Skeletal muscle tissue (tissue), 4 donors: ENCODE data around the gene ABI2. TPM values are rescaled to one million over a fixed set of nuclear protein-coding genes. Genes with fewer than 3 reads are reported as not detected.
"Not testable (repeated sequence)": the region's sequence is repeated elsewhere in the genome, so short reads cannot be mapped to it uniquely, and the experiment has no call there.

Experiments
- H3K27ac ChIP-seq: one replicate; pipeline ENCODE4 v1.7.0; 2013; ENCODE audit warnings: mild to moderate bottlenecking, low read depth, low read length, inconsistent platforms
- H3K27me3 ChIP-seq, 3 donors: one replicate each; pipeline ENCODE4 v1.7.0; 2013; ENCODE audit warnings: low read length in 3 of 3; ENCODE audit not compliant: control insufficient read depth in 3 of 3, insufficient read depth in 3 of 3
- H3K36me3 ChIP-seq, 3 donors: one replicate each; pipeline ENCODE4 v1.7.0; 2013; ENCODE audit warnings: low read length in 3 of 3; ENCODE audit not compliant: control insufficient read depth in 3 of 3, insufficient read depth in 3 of 3
- H3K4me1 ChIP-seq, 3 donors: one replicate each; pipeline ENCODE4 v1.7.0; 2013; ENCODE audit warnings: low read length in 3 of 3, mild to moderate bottlenecking in 3 of 3; ENCODE audit not compliant: control insufficient read depth in 3 of 3, insufficient read depth in 3 of 3
- H3K4me3 ChIP-seq, 3 donors: one replicate each; pipeline ENCODE4 v1.7.0; 2013; ENCODE audit warnings: low read length in 3 of 3
- H3K9ac ChIP-seq, 3 donors: one replicate each; pipeline ENCODE4 v1.7.0; 2013; ENCODE audit warnings: low read length in 3 of 3, mild to moderate bottlenecking in 3 of 3, moderate library complexity in 2 of 3, low read depth in 1 of 3
- H3K9me3 ChIP-seq, 3 donors: one replicate each; pipeline ENCODE4 v1.7.0; 2013; ENCODE audit warnings: low read length in 3 of 3; ENCODE audit not compliant: control insufficient read depth in 3 of 3
- total RNA-seq: library from RNA; depleted of rRNA; stranded (reverse); fragments of >200 nt; gene quantifications from one replicate; pipeline ENCODE4 v1.2.3, GENCODE V29; 2014
- donor health status: Osteomylitis.

Gene ABI2
- total RNA-seq, 1 donor from 2014 or later = 16.2 TPM

- H3K36me3 ChIP-seq, H3K9ac ChIP-seq: not testable (repeated sequence)
Measured at GRCh38 chr2:203388153-203388552, 60.0 kb downstream of the ABI2 start.

GRCh38 chr2:203394519-203395227, 66.5 kb downstream of the ABI2 start:
- Histone ChIP-seq H3K9ac (no peak overlapping the region), H3K4me1 (no peaks in the 10 kb centered on the region), H3K27ac (no peak overlapping the region), H3K27me3 (no peaks in the 10 kb centered on the region), H3K36me3 (peaks cover 0 to 9% (median 0%) of the 10 kb centered on the region in 3 donors), H3K9me3 (no peaks in the 10 kb centered on the region), H3K4me3 (no peak overlapping the region)

More at GRCh38 chr2:203388153-203388552, 60.0 kb downstream of the ABI2 start:
- not testable (repeated sequence) for H3K4me1 ChIP-seq, H3K27me3 ChIP-seq, H3K4me3 ChIP-seq, H3K27ac ChIP-seq, H3K9me3 ChIP-seq

GRCh38 chr2:203395858-203396257, 67.7 kb downstream of the ABI2 start:
- Histone ChIP-seq H3K36me3 (peaks cover 0 to 9% (median 0%) of the 10 kb centered on the region in 3 donors), H3K27me3 (no peaks in the 10 kb centered on the region)

GRCh38 chr2:203396667-203397066, 68.5 kb downstream of the ABI2 start:
- no peaks in the 10 kb centered on the region for H3K27me3 ChIP-seq
- no peaks in the 10 kb centered on the region for H3K9me3 ChIP-seq
- no peak overlapping the region for H3K27ac ChIP-seq
- peaks cover 0 to 9% (median 0%) of the 10 kb centered on the region in 3 donors for H3K36me3 ChIP-seq
- no peak overlapping the region for H3K9ac ChIP-seq
- H3K4me1 ChIP-seq = no peaks in the 10 kb centered on the region
- no peak overlapping the region for H3K4me3 ChIP-seq

More at GRCh38 chr2:203395858-203396257, 67.7 kb downstream of the ABI2 start:
- H3K27ac ChIP-seq = no peak overlapping the region
- H3K9me3 ChIP-seq = no peaks in the 10 kb centered on the region
- H3K9ac ChIP-seq = no peak overlapping the region
- H3K4me3 ChIP-seq = no peak overlapping the region
- H3K4me1 ChIP-seq = no peaks in the 10 kb centered on the region

- Histone ChIP-seq H3K4me1 (no peaks in the 10 kb centered on the region), H3K4me3 (no peak overlapping the region), H3K9me3 (no peaks in the 10 kb centered on the region), H3K36me3 (peaks cover 0 to 9% (median 0%) of the 10 kb centered on the region in 3 donors), H3K9ac (no peak overlapping the region), H3K27me3 (no peaks in the 10 kb centered on the region), H3K27ac (no peak overlapping the region)
Measured at GRCh38 chr2:203399031-203399430, 70.8 kb downstream of the ABI2 start.

- H3K9me3 ChIP-seq = no peaks in the 10 kb centered on the region
- peaks cover 0 to 6% (median 0%) of the 10 kb centered on the region in 3 donors for H3K36me3 ChIP-seq
- no peak overlapping the region for H3K9ac ChIP-seq
Measured at GRCh38 chr2:203400805-203401585, 72.8 kb downstream of the ABI2 start.

GRCh38 chr2:203404996-203405395, 76.8 kb downstream of the ABI2 start:
- no peaks in the 10 kb centered on the region for H3K27me3 ChIP-seq
- H3K4me1 ChIP-seq = no peaks in the 10 kb centered on the region
- H3K4me3 ChIP-seq = no peak overlapping the region
- H3K27ac ChIP-seq = no peak overlapping the region
- no peaks in the 10 kb centered on the region for H3K36me3 ChIP-seq
- no peaks in the 10 kb centered on the region for H3K9me3 ChIP-seq
- no peak overlapping the region for H3K9ac ChIP-seq

More at GRCh38 chr2:203400805-203401585, 72.8 kb downstream of the ABI2 start:
- Histone ChIP-seq H3K27ac (no peak overlapping the region), H3K4me1 (no peaks in the 10 kb centered on the region), H3K27me3 (no peaks in the 10 kb centered on the region), H3K4me3 (no peak overlapping the region)

- H3K36me3 ChIP-seq = peaks cover 0 to 3% (median 0%) of the 10 kb centered on the region in 3 donors
Measured at GRCh38 chr2:203407496-203407895, 79.3 kb downstream of the ABI2 start.

GRCh38 chr2:203412546-203413331, 84.5 kb downstream of the ABI2 start:
- Histone ChIP-seq H3K4me3 (no peak overlapping the region), H3K27ac (peak overlapping the region; percentile 49), H3K36me3 (peaks cover 0 to 7% (median 4%) of the 10 kb centered on the region in 3 donors), H3K9ac (peak overlapping the region in 1 of 3 donors; percentile 25), H3K4me1 (peaks cover 4 to 11% (median 8%) of the 10 kb centered on the region in 3 donors), H3K9me3 (no peaks in the 10 kb centered on the region), H3K27me3 (no peaks in the 10 kb centered on the region)

More at GRCh38 chr2:203407496-203407895, 79.3 kb downstream of the ABI2 start:
- Histone ChIP-seq H3K4me1 (peaks cover 4 to 9% (median 4%) of the 10 kb centered on the region in 3 donors), H3K27me3 (no peaks in the 10 kb centered on the region), H3K27ac (no peak overlapping the region), H3K4me3 (no peak overlapping the region), H3K9ac (no peak overlapping the region), H3K9me3 (no peaks in the 10 kb centered on the region)
